Stimulated activated CD8-positive, alpha-beta memory T cell treated with anti-CD3 and anti-CD28 coated beads, Interleukin-12 subunit alpha, Interleukin-12 subunit beta, amount 100 ng/mL, for 1 hour (primary cell): Measurements from ENCODE around the gene RPS6KB2.

Experiments used
- DNase-seq: peaks from one replicate; pipeline ENCODE4 v3.0.0-alpha.2; 2020; ENCODE audit warnings: low read depth

Gene RPS6KB2

DNA sequence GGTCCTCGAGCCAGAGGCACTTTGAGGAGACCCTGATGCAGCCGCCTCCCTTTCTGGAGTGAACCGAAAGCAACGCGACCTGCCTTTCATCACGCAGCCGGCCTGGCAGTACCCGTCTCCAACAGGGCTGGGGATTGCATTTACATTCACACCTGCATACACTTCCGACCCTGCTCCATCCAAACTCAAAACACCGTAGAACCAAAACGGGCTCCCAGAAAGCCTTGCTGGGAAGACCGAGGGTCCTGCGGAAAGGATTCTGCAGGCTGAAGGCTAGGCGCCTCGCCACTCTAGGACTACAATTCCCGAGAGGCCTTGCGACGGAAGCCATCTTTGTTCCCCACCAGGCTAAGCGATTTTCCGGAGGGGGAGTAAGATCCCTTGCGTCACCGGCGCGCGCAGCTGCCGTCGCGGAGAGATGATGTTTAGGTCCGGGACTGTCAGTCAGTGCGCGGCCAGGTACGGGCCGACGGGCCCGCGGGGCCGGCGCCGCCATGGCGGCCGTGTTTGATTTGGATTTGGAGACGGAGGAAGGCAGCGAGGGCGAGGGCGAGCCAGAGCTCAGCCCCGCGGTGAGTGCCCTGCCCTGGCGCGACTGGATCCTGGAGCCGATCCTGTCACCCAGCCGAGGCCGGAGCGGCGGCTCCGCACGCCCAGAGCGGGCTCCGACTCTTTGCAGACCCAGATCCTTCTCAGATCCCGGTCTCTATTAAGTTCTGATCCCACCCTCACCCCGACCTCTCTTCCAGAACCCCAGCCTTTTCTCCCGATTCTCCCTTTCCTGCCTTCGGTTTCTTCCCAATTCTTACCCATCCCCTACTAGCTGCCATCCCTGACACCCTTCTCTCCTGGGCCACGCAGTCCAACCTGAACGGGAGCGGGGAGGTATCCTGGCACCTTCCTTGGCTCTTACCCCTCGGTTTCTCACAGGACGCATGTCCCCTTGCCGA lies at the start of gene RPS6KB2:
Gene RPS6KB2 (plus strand): TSS at position 443 of the 950 bp plus-strand sequence. CDS start 52 bp downstream, at position 495.
- DNase-seq = peak; percentile 100

DNA sequence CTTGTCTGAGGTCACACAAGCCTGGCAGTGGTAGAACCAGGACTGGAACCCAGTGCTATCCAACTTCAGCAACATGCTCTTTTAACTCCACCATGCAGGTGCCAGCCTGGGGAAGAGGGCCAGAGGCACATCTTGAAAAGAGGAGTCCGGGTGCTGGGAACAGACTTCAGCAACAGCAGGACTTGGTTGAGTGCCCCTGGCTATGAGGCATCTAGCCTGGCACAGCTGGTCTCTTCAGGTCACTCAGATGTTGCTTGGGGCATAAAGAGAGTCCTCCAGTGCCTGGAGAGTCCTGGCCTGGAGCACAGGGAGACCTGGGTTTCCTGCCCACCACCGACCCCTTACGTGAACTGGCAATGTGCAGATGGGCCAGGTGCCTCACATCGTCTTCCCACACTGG lies 49.8 kb upstream of the RPS6KB2 start:
- DNase-seq = no peak

DNA sequence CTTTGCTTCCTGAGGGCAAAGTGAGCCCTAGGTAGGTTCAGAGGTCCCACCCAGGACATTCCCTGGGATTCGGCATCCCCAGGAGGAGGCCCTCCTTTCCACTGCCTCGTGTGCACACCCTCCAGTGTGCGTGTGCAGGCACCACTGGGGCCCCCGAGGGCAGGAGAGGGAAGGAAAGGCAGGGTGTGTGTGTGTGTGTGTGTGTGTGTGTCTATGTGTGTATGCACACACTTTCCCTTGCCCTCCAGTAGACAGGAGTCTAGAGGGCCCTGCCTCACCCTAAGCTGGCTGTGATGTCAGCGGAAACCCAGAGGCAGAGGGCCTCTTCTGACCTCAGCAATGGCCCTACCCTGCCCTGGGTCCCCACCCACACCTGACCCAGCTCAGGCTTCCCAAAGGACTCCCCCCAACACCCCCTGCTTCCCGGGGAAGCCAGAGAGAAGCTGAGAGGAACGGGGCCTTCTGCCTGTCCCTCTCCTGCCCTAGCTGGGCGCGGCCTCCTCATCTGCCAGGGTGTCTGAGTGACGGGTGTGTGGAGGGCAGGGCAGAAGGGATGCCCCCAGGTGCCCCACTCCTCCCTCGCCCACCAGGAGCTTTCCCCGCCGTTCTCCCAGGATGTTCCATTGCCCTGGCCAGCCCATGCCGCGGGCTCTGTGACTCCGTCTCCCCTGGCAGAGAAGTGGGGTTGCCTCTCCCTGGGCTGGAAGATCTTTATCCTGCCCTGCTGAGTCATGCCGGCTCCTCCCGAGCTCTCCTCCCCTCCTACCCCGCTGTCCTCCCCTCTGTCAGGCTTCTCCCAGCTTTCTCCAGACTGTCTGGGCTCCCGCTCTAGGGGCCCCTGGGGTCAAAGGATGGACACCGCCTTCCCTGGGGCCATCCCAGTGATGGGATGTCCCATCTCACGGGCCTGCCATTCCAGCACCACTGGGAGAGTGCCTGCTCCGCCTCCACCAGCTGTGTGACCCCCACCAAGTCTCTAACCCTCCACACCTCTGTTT lies 48.9 kb upstream of the RPS6KB2 start:
- no peak for DNase-seq

DNA sequence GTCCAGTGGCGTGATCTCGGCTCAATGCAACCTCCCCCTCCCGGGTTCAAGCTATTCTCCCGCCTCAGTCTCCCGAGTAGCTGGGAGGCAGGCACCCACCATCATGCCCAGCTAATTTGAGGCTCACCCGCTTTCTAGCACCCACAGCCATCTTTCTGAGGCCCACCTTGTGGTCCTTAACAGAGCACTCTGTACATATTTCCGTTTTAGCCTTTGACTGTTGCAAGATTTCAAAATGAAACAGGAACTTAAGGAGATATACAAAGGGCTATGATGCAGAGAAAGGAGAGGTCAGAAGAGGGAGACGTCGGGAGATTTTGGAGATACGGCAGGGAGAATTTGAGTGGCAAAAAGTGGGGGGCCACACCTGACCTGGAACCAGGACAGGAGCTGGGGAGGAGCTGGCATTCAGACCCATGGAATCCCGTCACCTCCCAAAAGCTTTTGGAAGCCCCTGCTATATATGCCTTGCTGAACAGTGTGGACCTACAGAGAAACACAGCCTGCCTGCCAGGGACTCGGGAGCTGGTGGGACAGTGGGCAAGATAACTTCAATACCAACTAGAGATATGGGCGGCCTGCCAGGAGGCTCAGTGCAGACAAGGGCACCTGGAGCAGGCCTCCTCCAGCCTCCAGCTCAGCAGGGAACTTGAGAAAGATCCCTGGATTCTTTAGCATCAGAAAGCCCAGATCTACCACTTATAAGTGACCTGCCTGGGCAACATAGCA lies 46.9 kb upstream of the RPS6KB2 start:
- DNase-seq = no peak

DNA sequence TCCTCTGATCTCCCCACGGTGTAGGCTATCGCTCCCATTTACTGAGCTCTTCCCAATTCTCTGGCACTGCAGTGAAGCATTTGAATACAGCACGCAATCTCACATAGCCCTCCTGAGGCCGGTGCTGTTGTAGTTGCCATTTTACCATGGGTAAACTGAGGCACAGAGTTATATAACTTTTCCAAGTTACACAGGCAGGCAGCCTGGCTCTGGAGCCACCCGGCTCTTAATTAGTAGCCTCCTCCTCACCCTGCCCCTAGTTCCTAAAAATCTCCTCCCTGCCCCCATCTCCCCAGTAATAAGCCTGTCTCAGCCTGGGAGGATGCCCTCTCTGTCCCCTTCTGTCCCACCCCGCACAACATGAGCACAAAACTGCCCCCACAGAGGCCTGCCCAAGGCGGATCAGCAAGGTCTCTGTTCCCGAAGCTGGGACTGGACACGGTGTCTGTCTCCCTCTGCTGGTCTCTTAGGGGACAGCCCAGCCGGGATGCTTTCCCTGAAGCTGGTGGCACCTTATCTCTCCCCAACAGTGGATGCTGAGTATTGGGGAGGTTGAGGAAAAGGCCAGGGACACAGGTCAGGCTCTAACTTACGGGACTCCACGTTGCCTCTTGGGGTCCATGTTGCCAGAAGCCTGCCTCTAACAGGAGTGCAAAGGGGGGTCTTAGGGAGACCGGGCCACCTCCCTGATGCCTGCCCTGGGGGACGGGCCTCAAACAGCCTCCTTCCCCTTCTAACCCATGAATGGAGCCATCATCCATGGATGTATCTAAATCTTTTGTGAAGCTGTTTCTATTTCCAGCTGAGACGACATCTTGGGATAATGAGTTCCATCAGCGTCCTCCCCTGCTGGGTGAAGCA lies 45.8 kb upstream of the RPS6KB2 start:
- peak; percentile 76 for DNase-seq

DNA sequence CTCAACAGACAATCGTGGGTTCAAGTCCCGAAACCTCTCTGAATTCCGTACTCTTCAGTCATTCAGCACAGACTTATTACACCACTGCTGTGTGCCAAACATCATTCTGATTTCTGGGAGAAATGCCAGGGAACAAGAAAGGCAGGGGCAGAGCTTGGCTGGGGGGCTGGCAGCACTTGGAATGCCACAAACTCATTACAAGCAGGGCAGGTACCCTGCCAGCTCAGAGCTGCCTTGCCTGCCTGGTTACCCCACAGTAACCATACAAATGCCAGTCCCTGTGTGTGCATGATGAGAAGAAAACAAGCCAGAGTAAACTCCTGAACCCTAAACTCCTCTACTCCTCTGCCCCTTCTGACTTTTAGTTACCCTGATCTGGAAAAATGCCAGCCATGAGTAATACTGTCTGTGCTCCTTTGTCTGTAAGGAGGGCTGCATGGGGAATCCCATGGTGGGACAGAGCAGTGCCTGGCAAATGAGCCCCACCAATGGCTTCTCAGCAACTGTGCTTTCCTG lies 43.4 kb upstream of the RPS6KB2 start:
- DNase-seq = no peak

DNA sequence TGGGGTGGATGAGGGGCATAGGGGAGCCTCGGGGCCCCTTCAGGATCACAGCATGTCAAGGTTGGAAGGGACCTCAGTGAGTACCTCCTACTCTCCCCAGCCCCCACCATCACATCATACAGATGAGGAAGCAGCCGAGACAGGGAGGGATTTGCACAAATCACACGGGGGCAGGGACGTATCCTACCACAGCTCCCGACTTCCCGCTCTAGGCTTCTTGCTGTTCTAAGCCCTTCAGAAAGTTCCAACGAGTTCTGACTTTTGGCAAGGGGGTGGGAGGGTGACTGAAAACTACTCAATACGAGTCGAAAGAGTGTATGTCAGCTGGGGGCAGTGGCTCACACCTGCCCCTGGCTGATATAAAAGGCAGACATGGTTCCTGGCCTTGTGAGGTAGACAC lies 41.2 kb upstream of the RPS6KB2 start:
- DNase-seq = no peak

DNA sequence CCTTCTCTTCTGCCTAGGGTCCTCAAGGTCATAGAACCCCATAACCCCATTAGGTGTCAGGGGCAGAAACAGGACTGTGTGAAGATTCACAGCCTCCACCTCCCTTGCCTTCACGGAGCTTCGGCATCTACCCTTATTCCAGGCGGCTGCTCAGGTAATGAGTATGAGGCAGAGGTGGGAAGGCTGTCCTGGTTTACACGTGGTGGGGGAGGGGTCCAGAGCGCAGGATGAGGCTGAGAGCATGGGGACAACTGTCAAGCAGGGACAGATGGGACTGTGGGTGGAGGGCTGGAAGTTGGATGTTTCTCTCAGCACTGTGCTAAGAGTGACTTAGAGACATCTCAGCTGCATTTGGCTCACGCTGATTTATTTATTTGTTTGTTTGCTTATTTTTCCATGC lies 40.8 kb upstream of the RPS6KB2 start:
- DNase-seq = no peak

DNA sequence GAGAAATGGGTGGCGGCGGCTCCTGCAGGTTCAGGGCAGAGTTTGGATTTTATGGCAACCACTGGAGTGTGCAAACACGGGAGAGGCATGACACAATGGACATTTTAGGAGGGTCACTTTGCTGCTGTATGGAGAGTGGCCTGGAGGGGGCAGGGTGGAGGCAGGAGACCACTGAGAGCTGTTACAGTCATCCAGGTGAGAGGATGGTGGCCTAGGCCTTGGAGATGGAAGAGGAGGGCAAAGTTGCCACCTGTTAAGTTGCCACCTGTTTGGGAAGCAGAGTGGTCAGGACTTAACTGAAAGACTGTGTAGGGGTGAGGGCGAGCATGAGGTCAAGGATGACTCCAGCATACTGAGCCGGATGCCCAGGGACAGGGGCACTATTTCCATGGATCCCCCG lies 38.8 kb upstream of the RPS6KB2 start:
- no peak for DNase-seq

DNA sequence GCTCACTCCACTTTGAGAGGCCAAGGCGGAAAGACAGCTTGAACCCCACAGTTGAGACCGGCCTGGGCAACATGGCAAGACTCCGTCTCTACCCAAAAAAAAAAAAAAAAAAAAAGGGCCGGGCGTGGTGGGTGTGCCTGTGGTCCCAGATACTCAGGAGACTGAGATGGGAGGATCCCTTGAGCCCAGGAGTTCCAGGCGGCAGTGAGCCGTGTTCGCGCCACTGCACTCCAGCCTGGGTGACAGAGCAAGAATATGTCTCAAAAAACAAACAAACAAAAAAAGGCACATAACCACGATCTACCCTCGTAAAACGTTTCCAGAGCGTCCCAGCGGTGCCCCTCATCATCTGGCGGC lies 37.4 kb upstream of the RPS6KB2 start:
- DNase-seq = no peak

DNA sequence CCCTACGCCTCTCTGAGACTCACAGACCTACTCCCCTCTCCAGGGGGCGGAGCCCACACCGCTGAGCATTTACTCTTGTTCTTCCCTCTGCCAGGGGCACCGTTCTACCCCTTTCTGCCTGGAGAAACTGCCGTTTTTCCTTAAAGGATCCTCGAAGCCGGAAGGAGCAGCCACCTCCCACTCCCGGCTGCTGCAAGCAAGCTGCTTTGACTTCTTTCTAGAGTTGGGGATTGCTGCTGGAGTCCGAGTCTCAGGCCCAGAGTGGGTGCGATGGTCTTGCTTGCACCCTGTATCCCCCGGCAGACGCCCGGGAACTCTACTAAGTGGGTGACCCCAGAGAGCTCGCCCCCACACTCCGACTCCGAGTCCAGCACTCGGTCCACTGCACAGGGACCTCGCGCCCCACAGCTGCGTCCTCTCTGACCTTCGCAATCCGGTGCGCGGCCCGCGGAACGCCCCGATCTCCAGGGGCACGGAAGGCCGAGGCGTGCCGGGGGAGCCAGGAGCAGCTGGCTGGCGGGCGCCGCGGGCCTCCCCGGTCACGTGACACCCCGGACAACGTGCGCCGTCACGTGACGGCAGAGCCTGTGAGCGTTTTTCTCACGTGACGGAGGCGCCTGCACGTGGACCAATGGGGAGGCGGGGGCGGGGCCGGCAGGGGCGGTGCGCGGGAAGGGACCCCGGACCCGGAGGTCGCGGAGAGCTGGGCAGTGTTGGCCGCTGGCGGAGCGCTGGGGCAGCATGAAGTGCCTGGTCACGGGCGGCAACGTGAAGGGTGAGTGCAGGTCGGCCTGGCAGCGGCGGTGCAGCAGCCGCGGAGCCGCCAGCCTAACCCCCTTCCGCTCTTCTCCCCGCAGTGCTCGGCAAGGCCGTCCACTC lies 36.8 kb upstream of the RPS6KB2 start, which contains the start of gene RAD9A:
Gene RAD9A (plus strand): TSS at position 683 of the 879 bp plus-strand sequence. CDS start 59 bp downstream, at position 742.
- peak; percentile 86 for DNase-seq

DNA sequence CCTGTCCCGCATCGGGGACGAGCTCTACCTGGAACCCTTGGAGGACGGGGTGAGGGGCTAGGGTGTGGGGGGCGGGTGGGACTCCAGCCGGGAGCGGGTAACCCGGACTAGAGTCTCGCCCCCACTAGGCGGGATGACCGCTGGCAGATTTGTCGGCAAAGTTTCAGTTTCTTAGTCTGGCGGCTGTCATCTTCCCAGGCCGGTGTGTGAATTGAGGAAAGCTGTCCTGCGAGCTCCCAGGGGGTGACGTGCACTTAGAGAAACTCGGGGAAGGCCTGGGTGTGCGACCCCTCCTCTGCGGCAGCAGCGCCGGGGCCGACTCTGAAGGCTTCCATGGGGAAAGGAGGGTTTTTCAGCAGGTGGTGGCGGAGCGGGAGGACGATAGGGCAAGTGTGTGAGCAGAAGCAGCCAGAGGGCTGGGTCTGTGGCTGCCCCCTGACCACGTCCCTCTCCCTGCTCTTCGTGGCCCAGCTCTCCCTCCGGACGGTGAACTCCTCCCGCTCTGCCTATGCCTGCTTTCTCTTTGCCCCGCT lies 36.0 kb upstream of the RPS6KB2 start:
- DNase-seq = no peak

DNA sequence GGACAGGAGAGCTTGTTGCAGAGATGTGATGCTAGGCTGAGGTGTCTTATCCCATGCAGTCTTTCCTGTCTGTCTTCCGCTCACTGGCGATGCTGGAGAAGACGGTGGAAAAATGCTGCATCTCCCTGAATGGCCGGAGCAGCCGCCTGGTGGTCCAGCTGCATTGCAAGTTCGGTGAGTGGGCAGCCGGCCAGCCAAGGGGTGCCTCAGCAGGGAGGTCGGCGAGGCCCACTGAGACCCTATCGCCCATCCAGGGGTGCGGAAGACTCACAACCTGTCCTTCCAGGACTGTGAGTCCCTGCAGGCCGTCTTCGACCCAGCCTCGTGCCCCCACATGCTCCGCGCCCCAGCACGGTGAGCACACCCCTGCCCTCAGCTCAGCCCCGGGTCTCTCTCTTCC lies 34.9 kb upstream of the RPS6KB2 start:
- no peak for DNase-seq

DNA sequence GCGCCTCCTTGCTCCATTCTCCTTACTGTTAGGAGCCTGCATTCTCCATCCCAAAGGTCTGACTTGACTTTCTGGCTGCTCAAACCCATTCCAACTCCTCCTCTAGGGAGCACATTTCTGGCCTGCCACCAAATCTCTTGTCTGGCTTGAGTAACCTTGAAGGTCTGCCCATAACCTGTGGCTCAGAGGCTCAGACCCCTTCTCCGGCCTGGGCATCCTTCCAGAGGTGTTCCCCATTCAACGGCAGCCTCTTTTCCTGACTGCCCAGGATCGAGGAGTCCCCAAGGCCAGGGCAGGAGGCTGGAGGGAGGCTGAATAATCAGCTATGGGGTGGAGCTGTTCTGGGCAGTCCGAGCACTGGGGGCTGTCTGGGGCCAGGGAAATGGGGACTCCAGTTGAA lies 34.3 kb upstream of the RPS6KB2 start:
- no peak for DNase-seq

DNA sequence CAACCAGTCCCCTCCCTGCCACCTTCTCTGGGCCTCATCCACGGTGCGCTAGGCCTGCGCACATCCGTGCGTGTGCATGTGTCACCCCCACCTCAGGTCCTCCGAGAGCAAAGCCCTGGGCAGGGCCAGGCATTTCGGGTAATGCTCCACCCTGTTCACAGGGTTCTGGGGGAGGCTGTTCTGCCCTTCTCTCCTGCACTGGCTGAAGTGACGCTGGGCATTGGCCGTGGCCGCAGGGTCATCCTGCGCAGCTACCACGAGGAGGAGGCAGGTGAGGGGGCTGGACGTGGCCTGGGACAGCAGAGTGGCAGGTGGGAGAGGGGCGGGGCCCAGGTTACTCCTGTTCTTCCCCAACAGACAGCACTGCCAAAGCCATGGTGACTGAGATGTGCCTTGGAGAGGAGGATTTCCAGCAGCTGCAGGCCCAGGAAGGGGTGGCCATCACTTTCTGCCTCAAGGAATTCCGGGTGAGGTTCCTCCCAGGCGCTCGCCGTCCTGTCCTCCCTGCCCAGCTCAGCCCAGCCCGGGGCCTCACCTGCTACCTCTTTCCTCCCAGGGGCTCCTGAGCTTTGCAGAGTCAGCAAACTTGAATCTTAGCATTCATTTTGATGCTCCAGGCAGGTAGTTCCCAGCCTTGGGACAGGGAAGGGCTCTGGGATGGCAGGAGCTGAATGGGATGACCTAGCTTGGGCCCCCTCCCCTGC lies 32.6 kb upstream of the RPS6KB2 start:
- no peak for DNase-seq

DNA sequence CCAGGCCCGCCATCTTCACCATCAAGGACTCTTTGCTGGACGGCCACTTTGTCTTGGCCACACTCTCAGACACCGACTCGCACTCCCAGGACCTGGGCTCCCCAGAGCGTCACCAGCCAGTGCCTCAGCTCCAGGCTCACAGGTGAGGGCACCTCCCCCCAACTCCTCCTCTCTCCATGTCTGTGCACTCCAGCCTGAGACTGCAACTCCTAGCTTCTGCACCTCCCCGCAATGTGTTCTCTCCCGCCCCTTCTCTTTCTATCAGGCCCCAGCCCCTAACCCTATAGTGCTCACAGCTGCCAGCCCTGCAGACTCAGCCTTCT lies 32.1 kb upstream of the RPS6KB2 start:
- no peak for DNase-seq

DNA sequence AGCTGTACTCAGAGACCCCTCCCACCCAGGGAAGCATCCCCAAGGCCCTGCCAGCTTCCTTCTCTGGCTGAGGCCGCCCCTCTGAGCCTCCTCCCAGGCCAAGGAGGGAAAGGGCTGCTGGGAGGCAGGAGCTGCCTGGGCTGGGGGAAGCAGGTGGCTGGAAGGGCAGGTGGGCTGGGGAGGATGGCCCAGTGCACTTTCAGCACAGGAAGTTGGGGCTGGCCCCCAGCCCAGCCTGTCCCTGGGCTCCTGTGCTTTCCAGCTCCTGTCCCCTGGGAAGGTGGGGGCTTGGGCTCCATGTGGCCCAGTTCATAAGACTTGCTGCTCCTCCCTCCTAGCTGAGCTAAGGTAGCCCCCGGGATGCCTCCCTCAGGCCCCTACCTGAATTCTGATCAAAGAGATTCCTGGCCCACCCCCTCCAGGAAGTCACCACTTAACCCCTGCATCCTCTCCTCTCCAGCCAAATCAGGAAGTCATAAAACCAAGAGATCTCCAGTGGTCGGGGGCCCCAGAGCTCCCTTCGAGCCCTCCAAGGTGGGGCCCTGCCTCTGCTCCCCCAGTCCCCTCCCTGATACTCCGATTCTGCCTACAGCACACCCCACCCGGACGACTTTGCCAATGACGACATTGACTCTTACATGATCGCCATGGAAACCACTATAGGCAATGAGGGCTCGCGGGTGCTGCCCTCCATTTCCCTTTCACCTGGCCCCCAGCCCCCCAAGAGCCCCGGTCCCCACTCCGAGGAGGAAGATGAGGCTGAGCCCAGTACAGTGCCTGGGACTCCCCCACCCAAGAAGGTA lies 31.5 kb upstream of the RPS6KB2 start:
- DNase-seq = no peak

DNA sequence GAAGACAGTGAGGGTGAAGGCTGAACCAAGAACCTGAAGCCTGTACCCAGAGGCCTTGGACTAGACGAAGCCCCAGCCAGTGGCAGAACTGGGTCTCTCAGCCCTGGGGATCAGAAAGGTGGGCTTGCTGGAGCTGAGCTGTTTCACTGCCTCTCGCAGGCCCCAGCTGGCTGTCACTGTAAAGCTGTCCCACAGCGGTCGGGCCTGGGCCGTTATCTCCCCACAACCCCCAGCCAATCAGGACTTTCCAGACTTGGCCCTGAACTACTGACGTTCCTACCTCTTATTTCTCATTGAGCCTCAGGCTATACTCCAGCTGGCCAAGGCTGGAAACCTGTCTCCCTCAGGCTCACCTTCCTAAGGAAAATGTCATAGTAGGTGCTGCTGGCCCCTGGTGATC lies 30.8 kb upstream of the RPS6KB2 start:
- DNase-seq = no peak
